ENCODE data around the gene SLFN5.
"Not testable (repeated sequence)": the region's sequence is repeated elsewhere in the genome, so short reads cannot be mapped to it uniquely, and the experiment has no call there.

The SLFN5 gene

DNA sequence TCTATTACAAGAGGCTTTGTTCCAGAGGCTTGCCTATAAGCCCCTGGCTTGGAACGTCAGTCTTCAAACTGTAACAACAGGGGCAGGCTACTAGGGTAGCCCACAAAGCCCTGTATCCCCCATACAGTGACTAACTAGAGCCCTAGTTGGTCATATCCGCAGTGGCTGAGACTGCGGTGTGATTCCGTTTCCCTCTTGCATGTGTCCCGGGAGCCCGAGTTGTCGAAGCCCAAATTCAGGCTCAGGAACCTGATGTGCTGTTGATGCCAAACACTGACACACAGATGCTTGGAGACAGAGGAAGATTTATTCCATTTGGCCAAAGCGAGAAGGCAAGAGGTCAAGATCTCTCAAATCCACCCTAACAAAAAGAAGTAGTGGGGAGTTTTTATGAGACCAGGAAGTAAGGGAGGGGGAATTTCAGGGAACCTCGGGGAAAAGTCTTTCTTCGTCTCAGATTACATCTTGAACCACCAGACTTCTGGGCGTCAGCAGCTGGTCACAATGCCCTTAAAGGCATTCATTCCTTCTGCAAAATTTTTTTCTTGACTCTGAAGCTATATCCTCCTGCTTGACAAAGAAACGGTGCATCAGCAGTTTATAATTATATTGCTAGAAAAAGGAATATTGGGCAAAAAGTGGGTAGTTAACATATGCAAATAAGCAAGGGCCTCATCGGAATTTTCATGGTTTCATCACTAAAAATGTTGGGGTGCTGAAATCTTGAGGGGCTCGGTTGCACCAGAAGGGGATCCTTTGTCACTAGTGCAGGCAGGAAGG lies 879 bp downstream of the SLFN5 start:
- DNase-seq: peak; percentile 81

DNA sequence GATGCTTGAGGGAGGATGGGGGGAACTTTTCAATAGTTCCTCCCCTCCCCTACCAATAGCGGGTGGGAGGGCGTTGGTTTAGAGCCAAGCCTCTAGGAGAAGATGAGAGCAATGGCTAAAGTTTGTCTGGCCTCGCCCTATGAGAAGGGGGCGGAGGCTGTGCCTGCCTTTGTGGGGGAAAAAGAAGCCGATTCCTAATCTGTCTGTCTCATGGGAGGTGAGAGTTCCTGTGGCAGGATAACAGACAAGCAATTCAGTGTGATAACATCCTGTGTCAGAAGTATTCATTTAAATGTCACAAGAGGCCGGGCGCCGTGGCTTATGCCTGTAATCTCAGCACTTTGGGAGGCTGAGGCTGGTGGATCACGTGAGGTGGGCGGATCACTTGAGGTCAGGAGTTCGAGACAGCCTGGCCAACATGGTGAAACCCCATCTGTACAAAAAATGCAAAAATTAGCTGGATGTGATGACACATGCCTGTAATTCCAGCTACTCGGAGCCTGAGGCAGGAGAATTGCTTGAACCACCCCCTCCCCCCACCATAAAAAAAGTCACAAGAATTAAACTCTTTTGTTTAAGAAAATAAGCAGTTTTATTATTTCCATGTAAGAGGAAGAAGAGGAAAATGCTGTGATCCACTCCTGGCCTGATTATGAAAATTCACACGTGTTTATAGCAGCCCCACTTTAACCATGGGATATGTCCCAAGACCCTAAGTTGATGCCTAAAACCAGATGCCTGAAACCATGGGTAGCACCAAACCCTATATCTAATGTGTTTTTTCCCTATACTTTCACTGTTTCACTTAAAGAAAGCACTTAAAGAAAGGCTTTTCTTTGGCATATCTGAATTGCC lies 1.7 kb downstream of the SLFN5 start:
- DNase-seq: peak; percentile 91

DNA sequence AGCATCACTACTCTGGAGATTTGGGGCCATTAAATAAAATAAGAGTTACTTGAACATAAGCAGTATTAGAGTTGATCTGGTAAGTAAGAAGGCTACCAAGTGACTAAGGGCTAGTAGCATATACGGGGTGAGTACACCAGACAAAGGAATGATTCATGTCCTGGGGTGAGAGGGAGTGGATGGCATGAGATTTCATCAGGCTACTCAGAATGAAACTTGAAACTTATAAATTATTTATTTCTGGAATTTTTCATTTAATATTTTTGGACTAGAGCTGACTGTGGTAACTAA lies 2.3 kb downstream of the SLFN5 start:
- DNase-seq: no peak

DNA sequence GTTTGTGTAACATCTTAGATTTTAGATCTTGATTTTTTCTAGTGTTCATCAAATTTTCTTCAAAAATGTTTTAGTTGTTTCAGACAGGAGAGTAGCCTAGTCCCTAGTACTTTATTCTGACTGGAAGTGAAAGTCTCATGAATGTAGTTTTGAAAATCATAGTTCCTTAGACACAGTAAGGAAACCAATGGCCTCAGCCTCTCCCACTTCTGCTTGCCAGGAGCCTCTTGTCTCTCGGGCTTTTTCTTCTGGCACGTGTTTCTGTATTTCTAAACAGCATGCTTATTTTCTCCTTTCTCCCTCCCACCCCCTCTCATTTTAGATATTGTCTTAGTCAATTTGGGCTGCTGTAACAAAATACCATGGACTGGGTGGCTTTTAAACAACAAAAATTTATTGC lies 9.8 kb downstream of the SLFN5 start:
- no peak for DNase-seq

DNA sequence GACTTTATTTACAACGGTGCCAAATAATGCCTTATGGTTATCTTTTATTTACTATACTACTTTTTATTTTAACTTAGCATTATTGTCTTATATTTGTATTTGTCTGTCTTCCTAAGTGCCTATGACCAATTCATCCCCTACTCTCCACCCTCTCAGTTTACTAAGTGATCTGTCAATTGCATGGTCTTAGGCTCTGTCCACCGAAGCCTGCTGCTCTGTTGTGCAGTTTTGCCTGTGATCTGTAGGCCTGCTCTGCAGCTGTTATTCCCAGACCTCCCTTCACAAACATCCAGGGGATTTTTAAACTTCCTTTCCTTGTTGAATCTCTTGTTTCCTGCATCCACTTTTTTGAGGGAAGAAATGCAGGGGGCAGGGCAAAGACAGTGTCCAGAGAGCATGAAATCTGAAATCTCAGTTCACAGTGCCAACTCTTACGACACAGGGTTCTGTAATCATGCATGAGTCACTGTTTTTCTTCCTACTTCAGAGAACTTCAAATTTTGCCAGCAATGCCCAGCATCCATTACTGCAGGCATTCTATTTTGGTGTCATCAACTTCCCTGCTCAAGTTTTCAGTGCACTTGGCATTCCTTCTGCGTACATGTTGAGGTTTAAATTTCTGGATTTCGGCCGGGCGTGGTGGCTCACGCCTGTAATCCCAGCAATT lies 11.4 kb downstream of the SLFN5 start:
- no peak for DNase-seq

DNA sequence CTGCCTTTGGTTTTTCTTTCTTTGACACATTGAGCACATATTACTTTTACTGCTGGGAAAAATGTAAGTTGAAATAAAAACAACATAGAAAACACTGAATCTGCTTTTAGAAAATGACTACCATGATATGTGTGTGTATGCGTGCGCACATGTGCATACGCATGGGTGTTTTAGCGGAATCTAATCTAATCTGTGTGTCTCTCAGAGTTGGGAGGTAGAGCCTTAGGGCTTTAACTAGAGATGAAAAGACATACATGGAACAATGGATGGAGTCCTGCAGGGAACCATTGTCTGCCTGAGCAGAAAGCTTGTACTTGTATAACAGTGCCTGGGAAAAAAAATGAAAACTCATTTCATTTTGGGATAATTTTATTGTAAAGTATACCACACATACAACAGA lies 12.4 kb downstream of the SLFN5 start:
- no peak for DNase-seq

DNA sequence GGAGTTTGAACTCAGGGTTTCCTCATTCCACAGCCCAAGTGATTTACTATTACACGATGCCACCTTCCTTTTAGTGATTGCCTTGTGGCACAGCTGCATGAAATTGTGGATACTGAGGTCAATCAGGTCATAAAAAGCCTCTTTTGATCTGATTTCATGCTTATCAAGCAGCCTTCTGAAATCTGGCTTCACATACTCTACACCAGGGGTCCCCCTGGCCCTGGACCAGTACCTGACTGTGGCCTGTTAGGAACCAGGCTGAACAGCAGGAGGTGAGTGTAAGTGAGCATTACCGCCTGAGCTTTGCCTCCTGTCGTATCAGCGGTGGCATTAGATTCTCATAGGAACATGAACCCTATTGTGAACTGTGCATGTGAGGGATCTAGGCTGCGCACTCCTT lies 13.8 kb downstream of the SLFN5 start:
- DNase-seq: no peak

DNA sequence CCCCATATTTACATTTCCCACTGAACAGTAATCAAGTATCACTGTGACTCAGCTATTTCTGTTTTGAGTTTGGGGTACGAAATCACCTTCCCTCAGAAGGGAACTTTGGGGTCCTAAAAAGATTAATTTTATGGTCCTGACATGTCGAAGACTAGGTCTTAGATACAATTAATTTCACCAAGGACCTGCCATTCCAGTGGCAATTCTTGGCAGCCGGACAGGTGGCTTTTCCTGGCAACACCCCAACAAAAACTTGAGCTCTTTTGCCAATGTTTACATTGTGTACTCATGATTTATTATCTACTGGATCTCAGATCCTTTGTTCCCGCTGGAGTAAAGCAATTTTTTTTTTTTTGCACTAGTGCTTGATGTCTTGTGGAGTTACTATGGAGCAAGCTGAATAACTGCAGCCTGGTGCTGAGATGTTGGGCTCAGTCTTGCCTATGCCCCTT lies 14.4 kb downstream of the SLFN5 start:
- DNase-seq: no peak

DNA sequence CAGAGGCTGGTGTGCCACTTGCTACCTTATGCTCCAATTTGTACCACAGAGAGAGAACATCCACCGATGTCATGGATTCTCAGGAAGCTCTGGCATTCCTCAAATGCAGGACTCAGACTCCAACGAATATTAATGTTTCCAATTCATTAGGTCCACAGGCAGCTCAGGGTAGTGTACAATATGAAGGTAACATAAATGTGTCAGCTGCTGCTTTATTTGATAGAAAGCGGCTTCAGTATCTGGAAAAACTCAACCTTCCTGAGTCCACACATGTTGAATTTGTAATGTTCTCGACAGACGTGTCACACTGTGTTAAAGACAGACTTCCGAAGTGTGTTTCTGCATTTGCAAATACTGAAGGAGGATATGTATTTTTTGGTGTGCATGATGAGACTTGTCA lies 16.1 kb downstream of the SLFN5 start:
- DNase-seq: no peak

DNA sequence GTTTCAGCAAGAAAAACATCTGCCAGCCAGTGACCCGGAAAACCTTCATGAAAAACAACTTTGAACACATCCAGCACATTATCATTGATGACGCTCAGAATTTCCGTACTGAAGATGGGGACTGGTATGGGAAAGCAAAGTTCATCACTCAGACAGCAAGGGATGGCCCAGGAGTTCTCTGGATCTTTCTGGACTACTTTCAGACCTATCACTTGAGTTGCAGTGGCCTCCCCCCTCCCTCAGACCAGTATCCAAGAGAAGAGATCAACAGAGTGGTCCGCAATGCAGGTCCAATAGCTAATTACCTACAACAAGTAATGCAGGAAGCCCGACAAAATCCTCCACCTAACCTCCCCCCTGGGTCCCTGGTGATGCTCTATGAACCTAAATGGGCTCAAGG lies 22.2 kb downstream of the SLFN5 start:
- DNase-seq: no peak

DNA sequence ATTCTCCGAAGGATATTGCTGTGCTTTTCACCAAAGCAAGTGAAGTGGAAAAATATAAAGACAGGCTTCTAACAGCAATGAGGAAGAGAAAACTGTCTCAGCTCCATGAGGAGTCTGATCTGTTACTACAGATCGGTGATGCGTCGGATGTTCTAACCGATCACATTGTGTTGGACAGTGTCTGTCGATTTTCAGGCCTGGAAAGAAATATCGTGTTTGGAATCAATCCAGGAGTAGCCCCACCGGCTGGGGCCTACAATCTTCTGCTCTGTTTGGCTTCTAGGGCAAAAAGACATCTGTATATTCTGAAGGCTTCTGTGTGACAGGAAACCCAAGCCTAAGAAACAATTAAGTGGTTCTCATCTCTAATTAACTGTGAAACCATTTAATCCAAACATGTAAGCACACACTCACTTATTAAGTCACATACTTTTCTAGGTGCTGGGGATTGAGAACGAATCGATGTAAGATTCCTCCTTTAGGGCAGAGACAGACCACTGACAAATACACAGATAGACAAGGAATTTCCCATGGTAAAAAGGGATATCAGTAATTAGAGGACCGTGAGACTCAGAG lies 22.8 kb downstream of the SLFN5 start:
- no peak for DNase-seq

DNA sequence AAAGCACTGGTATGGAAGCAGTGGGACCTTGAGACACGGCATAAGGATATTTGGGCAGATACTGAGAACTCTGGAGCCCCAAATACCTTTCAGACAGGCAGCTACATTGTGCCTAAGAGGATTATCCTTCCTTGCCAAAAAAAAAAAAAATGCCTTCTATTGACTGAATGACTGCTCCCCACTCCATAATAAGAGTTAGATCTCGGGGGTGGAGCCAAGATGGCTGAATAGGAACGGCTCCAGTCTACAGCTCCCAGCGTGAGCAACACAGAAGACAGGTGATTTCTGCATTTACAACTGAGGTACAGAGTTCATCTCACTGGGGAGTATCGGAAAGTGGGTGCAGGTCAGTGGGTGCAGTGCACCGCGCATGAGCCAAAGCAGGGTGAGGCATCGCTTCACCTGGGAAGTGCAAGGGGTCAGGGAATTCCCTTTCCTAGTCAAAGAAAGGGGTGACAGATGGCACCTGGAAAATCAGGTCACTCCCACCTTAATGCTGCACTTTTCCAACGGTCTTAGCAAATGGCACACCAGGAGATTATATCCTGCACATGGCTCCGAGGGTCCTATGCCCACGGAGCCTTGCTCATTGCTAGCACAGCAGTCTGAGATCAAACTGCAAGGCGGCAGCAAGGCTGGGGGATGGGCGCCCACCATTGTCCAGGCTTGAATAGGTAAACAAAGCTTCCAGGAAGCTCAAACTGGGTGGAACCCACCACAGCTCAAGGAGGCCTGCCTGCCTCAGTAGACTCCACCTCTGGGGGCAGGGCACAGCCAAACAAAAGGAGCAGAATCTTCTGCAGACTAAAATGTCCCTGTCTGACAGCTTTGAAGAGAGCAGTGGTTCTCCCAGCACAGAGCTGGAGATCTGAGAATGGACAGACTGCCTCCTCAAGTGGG lies 31.5 kb downstream of the SLFN5 start:
- DNase-seq: not testable (repeated sequence)

DNA sequence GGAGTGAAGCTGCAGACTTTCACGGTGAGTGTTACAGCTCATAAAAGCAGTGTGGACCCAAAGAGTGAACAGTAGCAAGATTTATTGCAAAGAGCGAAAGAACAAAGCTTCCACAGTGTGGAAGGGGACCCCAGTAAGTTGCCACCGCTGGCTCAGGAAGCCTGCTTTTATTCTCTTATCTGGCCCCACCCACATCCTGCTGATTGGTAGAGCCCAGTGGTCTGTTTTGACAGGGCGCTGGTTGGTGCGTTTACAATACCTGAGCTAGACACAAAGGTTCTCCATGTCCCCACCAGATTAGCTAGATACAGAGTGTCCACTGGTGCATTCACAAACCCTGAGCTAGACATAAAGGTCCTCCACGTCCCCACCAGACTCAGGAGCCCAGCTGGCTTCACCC lies 35.6 kb downstream of the SLFN5 start:
- not testable (repeated sequence) for DNase-seq

DNA sequence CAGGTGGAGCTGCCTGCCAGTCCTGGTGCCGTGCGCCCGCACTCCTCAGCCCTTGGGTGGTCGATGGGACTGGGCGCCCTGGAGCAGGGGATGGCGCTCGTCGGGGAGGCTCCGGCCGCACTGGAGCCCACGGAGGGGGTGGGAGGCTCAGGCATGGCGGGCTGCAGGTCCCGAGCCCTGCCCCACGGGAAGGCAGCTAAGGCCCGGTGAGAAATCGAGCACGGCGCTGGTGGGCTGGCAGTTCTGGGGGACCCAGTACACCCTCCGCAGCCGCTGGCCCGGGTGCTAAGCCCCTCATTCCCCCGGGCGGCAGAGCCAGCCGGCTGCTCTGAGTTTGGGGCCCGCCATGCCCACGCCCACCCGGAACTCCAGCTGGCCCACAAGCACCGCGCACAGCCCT lies 36.0 kb downstream of the SLFN5 start:
- DNase-seq: not testable (repeated sequence)

DNA sequence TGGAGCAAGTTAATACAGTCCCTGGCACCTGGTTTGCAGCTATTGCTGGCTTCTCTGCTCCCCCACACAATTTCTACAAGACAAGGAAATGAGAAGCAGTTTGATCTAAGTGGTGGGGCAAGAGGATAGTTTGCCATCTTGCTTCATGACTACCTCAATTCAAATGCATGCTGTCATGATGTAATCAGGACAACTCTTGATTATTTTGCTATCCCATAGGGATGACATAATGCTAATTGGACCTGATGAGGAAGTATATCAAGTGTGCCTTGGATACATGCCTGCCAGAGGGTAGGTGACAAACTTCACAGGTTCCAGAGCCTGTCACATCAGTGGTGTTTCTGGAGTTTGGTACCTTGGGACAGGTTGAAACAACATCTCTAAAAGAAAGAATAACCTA lies 40.9 kb downstream of the SLFN5 start:
- DNase-seq: no peak

DNA sequence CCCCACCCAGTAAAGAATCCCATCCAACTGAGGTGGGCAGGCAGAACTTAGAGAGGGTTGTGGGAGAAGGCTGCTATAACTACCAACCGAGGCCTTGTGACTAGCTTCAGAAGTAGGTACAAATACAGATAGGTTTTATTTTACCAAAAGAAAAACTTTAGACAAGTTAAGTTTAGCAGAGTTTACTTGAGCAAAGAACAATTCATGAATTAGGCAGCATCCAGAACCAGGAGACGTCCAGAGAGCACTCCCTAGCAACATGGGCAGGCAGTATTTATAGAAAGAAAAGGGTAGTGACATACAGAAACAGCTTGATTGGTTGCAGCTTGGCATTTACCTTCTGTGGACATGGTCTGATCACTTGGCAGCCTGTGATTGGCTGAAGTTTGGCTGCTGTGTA lies 42.1 kb downstream of the SLFN5 start:
- no peak for DNase-seq

DNA sequence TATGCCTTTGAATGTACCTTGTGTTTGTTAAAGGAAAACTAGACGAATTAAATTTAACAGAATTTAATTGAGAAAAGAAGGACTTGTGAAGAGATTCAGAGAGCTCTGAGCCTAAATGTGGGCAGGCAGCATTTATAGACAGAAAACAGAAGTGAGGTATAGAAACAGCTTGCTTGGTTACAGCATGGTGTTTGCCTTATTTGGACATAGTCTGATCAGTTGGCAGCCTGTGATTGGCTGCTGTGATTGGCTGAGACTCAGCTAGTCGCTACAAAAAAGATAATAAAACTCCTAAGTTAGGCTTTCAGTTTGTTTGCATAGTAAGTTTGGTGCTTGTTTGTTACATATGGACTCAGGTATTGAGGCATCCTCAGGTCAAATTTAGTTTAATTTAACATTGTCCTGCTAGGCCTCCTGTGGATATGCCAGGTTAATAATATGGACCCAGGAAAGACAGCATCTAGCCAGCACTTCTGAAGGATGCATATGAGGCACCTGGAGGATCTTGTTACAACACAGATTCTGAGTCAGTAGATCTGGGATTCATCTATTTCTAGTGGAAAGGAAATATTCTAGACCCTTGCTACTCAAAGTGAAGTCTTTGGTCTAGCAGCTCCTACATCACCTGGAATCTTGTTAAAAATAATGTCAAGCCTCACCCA lies 43.4 kb downstream of the SLFN5 start:
- DNase-seq: no peak

DNA sequence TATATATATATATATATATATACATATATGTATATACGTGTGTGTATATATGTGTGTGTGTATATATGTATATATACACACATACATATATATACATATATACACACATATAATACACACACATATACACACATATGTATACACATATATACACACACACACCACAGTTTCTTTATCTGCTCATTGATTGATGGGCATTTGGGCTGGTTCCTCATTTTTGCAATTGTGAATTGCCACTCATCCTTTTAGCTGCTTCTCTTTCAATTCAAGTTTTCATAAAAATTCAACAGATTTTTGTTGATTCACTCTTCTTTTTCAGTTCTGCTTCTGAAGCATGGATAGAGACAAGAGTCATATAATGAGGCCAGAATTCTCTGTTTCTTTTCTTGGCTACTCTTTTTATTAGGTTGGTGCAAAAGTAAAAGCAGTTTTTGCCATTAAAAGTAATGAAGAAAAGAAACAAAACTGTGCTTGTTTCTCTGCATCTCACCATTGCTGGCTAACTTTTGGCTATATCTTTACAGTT lies 44.5 kb downstream of the SLFN5 start:
- no peak for DNase-seq

DNA sequence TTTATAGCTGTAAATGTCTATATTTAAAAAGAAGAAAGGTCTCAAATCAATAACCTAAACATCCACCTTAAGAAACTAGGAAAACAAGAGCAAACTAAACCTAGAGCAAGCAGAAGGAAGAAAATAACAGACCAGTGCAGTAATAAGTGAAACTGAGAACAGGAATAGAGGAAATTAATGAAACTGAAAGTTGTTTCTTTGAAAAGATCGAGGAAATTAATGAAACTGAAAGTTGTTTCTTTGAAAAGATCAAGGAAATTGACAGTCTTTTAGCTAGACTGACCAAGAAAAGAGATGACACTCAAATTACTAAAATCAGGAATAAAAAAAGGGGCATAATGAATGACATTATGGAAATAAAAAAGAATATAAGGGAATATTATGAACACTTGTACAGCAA lies 46.4 kb downstream of the SLFN5 start:
- DNase-seq: no peak

DNA sequence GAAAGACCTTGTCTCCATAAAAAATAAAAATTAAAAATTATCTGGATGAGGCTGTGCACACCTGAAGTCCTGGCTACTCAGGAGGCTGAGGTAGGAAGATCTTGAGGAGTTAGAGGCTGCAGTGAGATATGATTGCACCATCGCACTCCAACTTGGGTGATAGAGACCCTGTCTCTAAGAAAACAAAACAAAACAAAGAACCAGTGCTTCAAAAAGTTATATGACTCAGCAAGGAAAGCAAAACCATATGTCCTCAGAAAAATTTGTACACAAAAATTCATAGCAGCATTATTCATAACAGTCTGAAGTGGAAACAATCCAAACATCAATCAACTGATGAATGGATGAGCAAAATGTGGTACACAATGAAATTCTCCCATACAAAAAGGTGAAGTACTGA lies 48.9 kb downstream of the SLFN5 start:
- DNase-seq: no peak

DNA sequence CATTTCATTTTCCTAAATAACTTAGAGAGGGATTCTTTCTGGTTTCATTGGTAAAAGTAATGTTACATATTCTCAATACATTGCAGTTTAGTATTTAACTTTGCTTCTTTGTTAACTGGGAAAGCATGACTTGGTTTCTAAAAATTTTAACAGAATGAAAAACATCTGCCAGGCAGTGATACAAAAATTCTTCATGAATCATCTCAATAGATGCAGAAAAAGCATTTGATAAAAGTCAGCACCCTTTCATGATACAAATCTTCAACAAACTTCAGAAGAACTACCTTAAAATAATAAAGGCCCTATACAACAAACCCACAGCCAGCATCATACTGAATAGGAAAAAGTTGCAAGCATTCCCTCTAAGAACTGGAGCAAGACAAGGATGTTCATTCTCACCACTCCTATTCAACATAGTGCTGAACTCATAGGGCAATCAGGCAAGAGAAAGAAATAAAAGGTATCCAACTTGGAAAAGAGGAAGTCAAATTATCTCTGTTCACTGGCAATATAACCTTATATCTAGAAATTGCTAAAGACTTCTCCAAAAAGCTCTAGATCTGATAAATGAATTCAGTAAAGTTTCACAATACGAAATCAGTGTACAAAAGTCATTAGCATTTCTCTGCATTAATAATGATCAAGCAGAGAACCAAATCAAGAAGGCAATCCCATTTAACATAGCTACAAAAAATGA lies 50.4 kb downstream of the SLFN5 start:
- no peak for DNase-seq

Measured in activated CD8-positive, alpha-beta memory T cell treated with anti-CD3 and anti-CD28 coated beads for 24 hours (primary cell).